ENCODE data around the gene WDR76.
A peak's percentile ranks its signal among the peaks of the same experiment; 100 is the strongest.

The WDR76 gene

DNA sequence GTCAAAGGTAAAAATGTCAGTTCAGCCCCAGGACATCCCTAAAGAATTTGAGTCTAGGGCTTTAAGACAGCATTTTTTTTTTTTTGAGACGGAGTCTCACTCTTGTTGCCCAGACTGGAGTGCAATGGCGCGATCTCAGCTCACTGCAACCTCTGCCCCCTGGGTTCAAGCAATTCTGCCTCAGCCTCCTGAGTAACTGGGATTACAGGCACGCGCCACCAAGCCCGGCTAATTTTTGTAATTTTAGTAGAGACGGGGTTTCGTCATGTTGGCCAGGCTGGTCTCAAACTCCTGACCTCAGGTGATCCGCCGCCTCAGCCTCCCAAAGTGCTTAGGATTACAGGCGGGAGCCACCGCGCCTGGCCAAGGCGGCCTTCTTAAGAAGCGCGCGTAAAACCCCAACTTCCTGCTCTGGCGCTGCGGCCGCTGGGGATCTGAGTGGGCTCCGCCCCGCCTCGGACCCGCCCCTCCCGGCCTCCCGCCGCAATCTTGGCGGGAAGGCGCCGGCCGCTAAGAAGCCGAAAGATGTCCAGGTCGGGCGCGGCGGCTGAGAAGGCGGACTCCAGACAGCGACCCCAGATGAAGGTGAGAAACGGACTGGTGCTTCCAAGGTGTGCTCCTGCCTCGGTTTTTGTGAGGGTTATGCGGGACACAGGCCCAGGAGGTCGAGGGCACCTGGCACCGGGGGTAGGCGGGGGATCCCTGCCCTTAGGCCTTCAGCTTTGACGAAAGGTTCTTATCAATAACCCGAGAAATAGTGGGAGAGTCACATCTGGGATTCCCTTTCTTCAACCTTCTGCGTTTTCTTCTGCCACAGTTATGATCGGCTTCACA is at the start of gene WDR76:
Gene WDR76, plus strand, starts transcription at position 495 of the 834 bp plus-strand sequence. Its CDS starts 31 bp downstream, at position 526.
- Histone ChIP-seq H3K79me2 (ENCODE audit: insufficient read depth, low read length) (peaks cover 74% of the 10 kb centered on the region), H2AFZ (ENCODE audit: low read length) (no peak within 1 kb of the TSS)

DNA sequence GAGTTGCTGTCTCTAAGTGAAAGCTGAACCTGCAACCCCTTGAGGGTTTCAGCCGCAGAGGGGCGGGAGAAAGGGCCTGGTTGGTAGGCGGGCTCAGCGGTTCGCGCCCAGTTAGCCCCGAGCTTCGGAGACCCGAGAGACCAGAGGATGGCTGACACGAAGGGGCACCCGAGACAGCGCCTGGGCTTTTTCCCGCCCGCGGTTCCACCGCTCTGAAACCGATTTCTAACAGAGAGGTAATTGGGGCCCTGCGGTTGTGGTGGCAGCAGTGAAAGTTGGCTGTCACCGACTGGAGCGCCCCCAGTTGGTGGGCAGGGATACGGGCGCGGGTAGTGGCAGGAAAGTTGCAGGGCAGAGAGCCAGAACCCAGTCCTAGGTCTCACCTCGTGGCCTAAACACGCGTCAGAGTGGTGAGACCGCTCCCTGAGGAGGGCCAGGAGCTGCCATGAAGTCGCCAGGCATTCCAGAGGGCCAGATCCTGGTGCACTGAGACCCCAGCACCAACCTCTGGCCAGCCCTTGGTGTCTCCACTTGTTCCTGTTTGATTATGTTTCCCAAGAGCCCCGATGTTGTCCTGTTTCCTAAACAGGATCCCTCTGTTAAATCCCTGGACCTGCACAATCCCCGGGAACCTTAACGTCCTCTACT is 49.4 kb upstream of the WDR76 start:
- TF ChIP-seq CTCF (IDR thresholded peaks at IDR 0.05; ENCODE audit: low read length) (peak; percentile 94), EZH2 (IDR thresholded peaks at IDR 0.05; ENCODE audit: borderline replicate concordance, low read length) (no peak)
- no peaks in the 10 kb centered on the region for H3K9me2 ChIP-seq (ENCODE audit: low read depth, low read length)
- peak overlapping the region; percentile 90 for H3K4me3 ChIP-seq (ENCODE audit: low read depth, low read length, poor library complexity, severe bottlenecking)
- no peaks in the 10 kb centered on the region for H3K27me3 ChIP-seq (ENCODE audit: insufficient read depth, low read length)
- H3K27ac ChIP-seq (ENCODE audit: low read depth, low read length, poor library complexity, severe bottlenecking), result peak overlapping the region; percentile 98
- H3K4me2 ChIP-seq (ENCODE audit: low read length), result peak overlapping the region; percentile 100
- H3F3A ChIP-seq (ENCODE audit: insufficient read depth, low read length), result peaks cover 25% of the 10 kb centered on the region
- peaks cover 41% of the 10 kb centered on the region for H3K36me3 ChIP-seq (ENCODE audit: insufficient read depth, low read length)
- no peak overlapping the region for H2AFZ ChIP-seq (ENCODE audit: low read length)
- H3K79me2 ChIP-seq (ENCODE audit: insufficient read depth, low read length), result peaks cover 10% of the 10 kb centered on the region
- no peaks in the 10 kb centered on the region for H4K20me1 ChIP-seq (ENCODE audit: insufficient read depth, low read length)
- H3K4me1 ChIP-seq (ENCODE audit: insufficient read depth, low read length, severe bottlenecking), result peaks cover 62% of the 10 kb centered on the region
- H3K9me3 ChIP-seq (ENCODE audit: low read length), result no peaks in the 10 kb centered on the region
- H3K9ac ChIP-seq (ENCODE audit: low read length), result peak overlapping the region; percentile 96

More for the DNA sequence above, at the start of gene WDR76:
- H3K9me3 ChIP-seq (ENCODE audit: low read length), result no peaks in the 10 kb centered on the region
- H3F3A ChIP-seq (ENCODE audit: insufficient read depth, low read length), result no peaks in the 10 kb centered on the region
- H3K4me3 ChIP-seq (ENCODE audit: low read depth, low read length, poor library complexity, severe bottlenecking), result peak within 1 kb of the TSS; percentile 80
- H3K27me3 ChIP-seq (ENCODE audit: insufficient read depth, low read length), result no peaks in the 10 kb centered on the region
- H3K4me1 ChIP-seq (ENCODE audit: insufficient read depth, low read length, severe bottlenecking), result peaks cover 67% of the 10 kb centered on the region
- peak within 1 kb of the TSS; percentile 90 for H3K4me2 ChIP-seq (ENCODE audit: low read length)
- H3K36me3 ChIP-seq (ENCODE audit: insufficient read depth, low read length), result peaks cover 40% of the 10 kb centered on the region
- peak within 1 kb of the TSS; percentile 88 for H3K9ac ChIP-seq (ENCODE audit: low read length)
- no peaks in the 10 kb centered on the region for H4K20me1 ChIP-seq (ENCODE audit: insufficient read depth, low read length)
- no peak for TF ChIP-seq EZH2 (IDR thresholded peaks at IDR 0.05; ENCODE audit: borderline replicate concordance, low read length)
- no peak for TF ChIP-seq CTCF (IDR thresholded peaks at IDR 0.05; ENCODE audit: low read length)
- peak within 1 kb of the TSS; percentile 81 for H3K27ac ChIP-seq (ENCODE audit: low read depth, low read length, poor library complexity, severe bottlenecking)
- H3K9me2 ChIP-seq (ENCODE audit: low read depth, low read length), result no peaks in the 10 kb centered on the region

GRCh38 chr15:43779016-43779415 is 47.8 kb upstream of the WDR76 start:
- no peaks in the 10 kb centered on the region for H4K20me1 ChIP-seq (ENCODE audit: insufficient read depth, low read length)
- no peak overlapping the region for H2AFZ ChIP-seq (ENCODE audit: low read length)
- H3F3A ChIP-seq (ENCODE audit: insufficient read depth, low read length), result peaks cover 15% of the 10 kb centered on the region
- H3K4me1 ChIP-seq (ENCODE audit: insufficient read depth, low read length, severe bottlenecking), result peaks cover 45% of the 10 kb centered on the region
- no peak overlapping the region for H3K9ac ChIP-seq (ENCODE audit: low read length)
- H3K27ac ChIP-seq (ENCODE audit: low read depth, low read length, poor library complexity, severe bottlenecking), result peak overlapping the region; percentile 64
- peaks cover 26% of the 10 kb centered on the region for H3K36me3 ChIP-seq (ENCODE audit: insufficient read depth, low read length)
- H3K9me3 ChIP-seq (ENCODE audit: low read length), result no peaks in the 10 kb centered on the region
- no peak overlapping the region for H3K4me3 ChIP-seq (ENCODE audit: low read depth, low read length, poor library complexity, severe bottlenecking)
- no peaks in the 10 kb centered on the region for H3K27me3 ChIP-seq (ENCODE audit: insufficient read depth, low read length)
- H3K4me2 ChIP-seq (ENCODE audit: low read length), result no peak overlapping the region
- no peaks in the 10 kb centered on the region for H3K9me2 ChIP-seq (ENCODE audit: low read depth, low read length)
- H3K79me2 ChIP-seq (ENCODE audit: insufficient read depth, low read length), result peaks cover 10% of the 10 kb centered on the region
- TF ChIP-seq CTCF (IDR thresholded peaks at IDR 0.05; ENCODE audit: low read length) (no peak), EZH2 (IDR thresholded peaks at IDR 0.05; ENCODE audit: borderline replicate concordance, low read length) (no peak)
